Ishikawa (cell line): ENCODE data around the gene METRN.

ENCODE experiments used
- CEBPB ChIP-seq: IDR thresholded peaks from 2 replicates; pipeline ENCODE4 v1.6.1; 2012
- CREB1 ChIP-seq: IDR thresholded peaks from 2 replicates; pipeline ENCODE4 v1.6.1; 2012; ENCODE audit warnings: low read depth
- EGR1 ChIP-seq: IDR thresholded peaks from 2 replicates; pipeline ENCODE4 v1.6.1; 2012
- EP300 ChIP-seq: IDR thresholded peaks from 2 replicates; pipeline ENCODE4 v1.6.1; 2012; ENCODE audit warnings: borderline replicate concordance
- FOXM1 ChIP-seq: IDR thresholded peaks from 2 replicates; pipeline ENCODE4 v1.6.1; 2012; ENCODE audit warnings: low read depth, borderline replicate concordance
- MAX ChIP-seq: IDR thresholded peaks from 2 replicates; pipeline ENCODE4 v1.6.1; 2012
- NFIC ChIP-seq: IDR thresholded peaks from 2 replicates; pipeline ENCODE4 v1.6.1; 2012
- RAD21 ChIP-seq: IDR thresholded peaks from 2 replicates; pipeline ENCODE4 v1.6.1; 2012; ENCODE audit warnings: low read depth
- REST ChIP-seq: IDR thresholded peaks from 2 replicates; pipeline ENCODE4 v1.6.1; 2012; ENCODE audit warnings: low read depth, mild to moderate bottlenecking
- TAF1 ChIP-seq: IDR thresholded peaks from 2 replicates; pipeline ENCODE4 v1.6.1; 2012; ENCODE audit warnings: low read depth, mild to moderate bottlenecking
- TCF12 ChIP-seq: IDR thresholded peaks from 2 replicates; pipeline ENCODE4 v1.6.1; 2012; ENCODE audit warnings: low read depth
- TEAD4 ChIP-seq: IDR thresholded peaks from 2 replicates; pipeline ENCODE4 v1.6.1; 2012
- USF1 ChIP-seq: IDR thresholded peaks from 2 replicates; pipeline ENCODE4 v1.6.1; 2012
- YY1 ChIP-seq: IDR thresholded peaks from 2 replicates; pipeline ENCODE4 v1.6.1; 2012; ENCODE audit warnings: low read depth
- ZBTB7A ChIP-seq: IDR thresholded peaks from 2 replicates; pipeline ENCODE4 v1.6.1; 2012; ENCODE audit warnings: low read depth

The METRN gene

GRCh38 chr16:722835-723633 lies 8.1 kb downstream of the METRN start:
- TF ChIP-seq EGR1 (no peak), EP300 (no peak), REST (no peak), TEAD4 (no peak), CEBPB (no peak), CREB1 (no peak)

- TF ChIP-seq RAD21 (no peak), EP300 (no peak), YY1 (no peak), MAX (no peak), TCF12 (no peak), USF1 (no peak), FOXM1 (no peak)
These were observed 8.8 kb downstream of the METRN start for GRCh38 chr16:723695-724094.

GRCh38 chr16:724188-725040 lies 9.5 kb downstream of the METRN start:
- TF ChIP-seq MAX (no peak), RAD21 (no peak), USF1 (no peak), CREB1 (no peak), TCF12 (no peak), TAF1 (no peak), CEBPB (no peak), EP300 (no peak), EGR1 (no peak), ZBTB7A (no peak), FOXM1 (no peak), TEAD4 (no peak), REST (no peak), NFIC (no peak), YY1 (no peak)

GRCh38 chr16:725041-725376 lies 10.1 kb downstream of the METRN start:
- TF ChIP-seq EGR1 (no peak), YY1 (no peak)

- no peak for TF ChIP-seq TCF12
- TF ChIP-seq CREB1 = no peak
- no peak for TF ChIP-seq EGR1
These were observed 10.7 kb downstream of the METRN start for GRCh38 chr16:725463-726187.

- TF ChIP-seq NFIC (no peak), RAD21 (no peak), YY1 (no peak), TAF1 (no peak; the same call in 1 of the 2 replicates), CREB1 (no peak), TCF12 (no peak), EGR1 (no peak), MAX (no peak), ZBTB7A (no peak), FOXM1 (no peak), TEAD4 (no peak), USF1 (no peak)
These were observed 11.2 kb downstream of the METRN start for GRCh38 chr16:726188-726437.
